ENCODE data around the gene MSI2.

DNA sequence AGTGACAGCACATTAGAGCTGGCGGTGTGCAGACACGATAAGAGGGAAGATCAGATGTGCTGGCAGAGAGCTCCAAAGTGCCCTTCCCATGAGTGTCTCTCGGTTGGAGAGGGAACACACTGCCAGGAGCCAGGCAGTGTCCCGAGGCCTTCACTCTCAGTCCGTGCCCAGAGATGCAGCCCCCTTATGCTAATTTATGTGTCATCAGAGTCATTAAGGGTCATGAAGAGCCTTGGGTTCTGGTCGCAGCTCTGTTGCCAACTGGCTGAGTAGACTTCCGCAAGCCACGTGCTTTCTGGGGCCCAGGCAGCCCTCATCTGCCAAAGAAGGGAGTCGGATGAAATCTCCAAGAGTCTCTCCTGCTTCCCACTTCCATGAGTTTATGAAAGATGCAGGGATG, 232.5 kb downstream of the MSI2 start:
- TF ChIP-seq POLR2A (IDR thresholded peaks at IDR 0.05) = no peak
- TF ChIP-seq, protein P1, sequence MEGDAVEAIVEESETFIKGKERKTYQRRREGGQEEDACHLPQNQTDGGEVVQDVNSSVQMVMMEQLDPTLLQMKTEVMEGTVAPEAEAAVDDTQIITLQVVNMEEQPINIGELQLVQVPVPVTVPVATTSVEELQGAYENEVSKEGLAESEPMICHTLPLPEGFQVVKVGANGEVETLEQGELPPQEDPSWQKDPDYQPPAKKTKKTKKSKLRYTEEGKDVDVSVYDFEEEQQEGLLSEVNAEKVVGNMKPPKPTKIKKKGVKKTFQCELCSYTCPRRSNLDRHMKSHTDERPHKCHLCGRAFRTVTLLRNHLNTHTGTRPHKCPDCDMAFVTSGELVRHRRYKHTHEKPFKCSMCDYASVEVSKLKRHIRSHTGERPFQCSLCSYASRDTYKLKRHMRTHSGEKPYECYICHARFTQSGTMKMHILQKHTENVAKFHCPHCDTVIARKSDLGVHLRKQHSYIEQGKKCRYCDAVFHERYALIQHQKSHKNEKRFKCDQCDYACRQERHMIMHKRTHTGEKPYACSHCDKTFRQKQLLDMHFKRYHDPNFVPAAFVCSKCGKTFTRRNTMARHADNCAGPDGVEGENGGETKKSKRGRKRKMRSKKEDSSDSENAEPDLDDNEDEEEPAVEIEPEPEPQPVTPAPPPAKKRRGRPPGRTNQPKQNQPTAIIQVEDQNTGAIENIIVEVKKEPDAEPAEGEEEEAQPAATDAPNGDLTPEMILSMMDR (IDR thresholded peaks at IDR 0.05) = no peak
